NT2/D1 (cell line): Measurements from ENCODE around the gene NTRK3.

Experiments
- DNase-seq: peaks from one replicate; pipeline ENCODE4 v3.0.0-alpha.2; 2011; ENCODE audit warnings: low read depth, low spot score
- H3K27me3 ChIP-seq: 2 replicates; pipeline ENCODE4 v1.6.0; 2011; ENCODE audit warnings: mild to moderate bottlenecking; ENCODE audit not compliant: insufficient read length, insufficient read depth
- H3K36me3 ChIP-seq: 2 replicates; pipeline ENCODE4 v1.6.1; 2011; ENCODE audit warnings: mild to moderate bottlenecking, low read length, mixed read lengths; ENCODE audit not compliant: insufficient read depth, insufficient read length
- H3K4me1 ChIP-seq: 2 replicates; pipeline ENCODE4 v1.5.1; 2011; ENCODE audit not compliant: insufficient read depth, insufficient read length
- H3K4me3 ChIP-seq: 2 replicates; pipeline ENCODE4 v1.5.1; 2011; ENCODE audit warnings: low read depth; ENCODE audit not compliant: insufficient read length
- H3K9ac ChIP-seq: 2 replicates; pipeline ENCODE4 v1.6.0; 2011; ENCODE audit warnings: low read depth; ENCODE audit not compliant: insufficient read length
- H3K9me3 ChIP-seq: 2 replicates; pipeline ENCODE4 v1.5.1; 2011; ENCODE audit warnings: mild to moderate bottlenecking, low read length; ENCODE audit not compliant: insufficient read depth
- SUZ12 ChIP-seq: IDR thresholded peaks from 2 replicates; pipeline ENCODE4 v1.6.1; 2011; ENCODE audit not compliant: insufficient read length, insufficient read depth; ENCODE audit errors: extremely low read depth
- YY1 ChIP-seq: IDR thresholded peaks from 2 replicates; pipeline ENCODE4 v1.6.1; 2011; ENCODE audit not compliant: insufficient read length, insufficient read depth
- ZNF274 ChIP-seq: IDR thresholded peaks from 2 replicates; pipeline ENCODE4 v1.6.1; 2011; ENCODE audit warnings: mild to moderate bottlenecking, low read depth, low read length

Gene NTRK3

GRCh38 chr15:87901008-87901407, 355.5 kb downstream of the NTRK3 start:
- Histone ChIP-seq H3K27me3 (peaks cover 2% of the 10 kb centered on the region), H3K9me3 (no peaks in the 10 kb centered on the region), H3K36me3 (no peaks in the 10 kb centered on the region), H3K9ac (no peak overlapping the region), H3K4me3 (no peak overlapping the region), H3K4me1 (no peaks in the 10 kb centered on the region)
- DNase-seq, result no peak
- TF ChIP-seq ZNF274, result no peak
- no peak for TF ChIP-seq YY1
- TF ChIP-seq SUZ12, result no peak

- Histone ChIP-seq H3K36me3 (no peaks in the 10 kb centered on the region), H3K4me1 (no peaks in the 10 kb centered on the region), H3K4me3 (no peak overlapping the region), H3K9ac (no peak overlapping the region), H3K9me3 (no peaks in the 10 kb centered on the region), H3K27me3 (no peaks in the 10 kb centered on the region)
- TF ChIP-seq YY1, result no peak
- TF ChIP-seq SUZ12, result no peak
- TF ChIP-seq ZNF274, result no peak
- no peak for DNase-seq
Observed at GRCh38 chr15:87896936-87897335, 359.6 kb downstream of the NTRK3 start.

- TF ChIP-seq SUZ12 (no peak), ZNF274 (no peak), YY1 (no peak)
- Histone ChIP-seq H3K27me3 (no peaks in the 10 kb centered on the region), H3K36me3 (no peaks in the 10 kb centered on the region), H3K4me3 (no peak overlapping the region), H3K9ac (no peak overlapping the region), H3K9me3 (no peaks in the 10 kb centered on the region), H3K4me1 (no peaks in the 10 kb centered on the region)
- DNase-seq, result no peak
Observed at GRCh38 chr15:87887177-87887576, 369.4 kb downstream of the NTRK3 start.

- Histone ChIP-seq H3K9ac (no peak overlapping the region), H3K4me3 (no peak overlapping the region), H3K9me3 (no peaks in the 10 kb centered on the region), H3K27me3 (no peaks in the 10 kb centered on the region), H3K4me1 (peaks cover 3% of the 10 kb centered on the region), H3K36me3 (no peaks in the 10 kb centered on the region)
- TF ChIP-seq YY1, result no peak
- no peak for TF ChIP-seq ZNF274
- no peak for TF ChIP-seq SUZ12
- no peak for DNase-seq
Observed at GRCh38 chr15:87881026-87881425, 375.5 kb downstream of the NTRK3 start.

- Histone ChIP-seq H3K4me3 (no peak overlapping the region), H3K9ac (no peak overlapping the region), H3K4me1 (peaks cover 3% of the 10 kb centered on the region), H3K9me3 (no peaks in the 10 kb centered on the region), H3K27me3 (peaks cover 3% of the 10 kb centered on the region), H3K36me3 (no peaks in the 10 kb centered on the region)
- DNase-seq, result no peak
- TF ChIP-seq SUZ12 (no peak), YY1 (no peak), ZNF274 (no peak)
Observed at GRCh38 chr15:87877822-87878542, 378.6 kb downstream of the NTRK3 start.

GRCh38 chr15:87877114-87877810, 379.3 kb downstream of the NTRK3 start:
- Histone ChIP-seq H3K27me3 (peaks cover 5% of the 10 kb centered on the region), H3K4me3 (no peak overlapping the region), H3K9me3 (no peaks in the 10 kb centered on the region), H3K9ac (no peak overlapping the region), H3K36me3 (no peaks in the 10 kb centered on the region), H3K4me1 (peaks cover 3% of the 10 kb centered on the region)
- TF ChIP-seq YY1, result no peak
- TF ChIP-seq ZNF274, result no peak
- TF ChIP-seq SUZ12, result no peak
- DNase-seq, result no peak

- no peak for DNase-seq
- Histone ChIP-seq H3K9me3 (no peaks in the 10 kb centered on the region), H3K27me3 (peaks cover 8% of the 10 kb centered on the region), H3K4me1 (peaks cover 3% of the 10 kb centered on the region), H3K9ac (no peak overlapping the region), H3K4me3 (no peak overlapping the region), H3K36me3 (no peaks in the 10 kb centered on the region)
- TF ChIP-seq ZNF274 (no peak), YY1 (no peak), SUZ12 (no peak)
Observed at GRCh38 chr15:87874896-87875711, 381.4 kb downstream of the NTRK3 start.
